Measurements from ENCODE around the gene GNB1L. TPM values are rescaled to one million over a fixed set of nuclear protein-coding genes. Genes with fewer than 3 reads are reported as not detected.
"Not testable (repeated sequence)": the region's sequence is repeated elsewhere in the genome, so short reads cannot be mapped to it uniquely, and the experiment has no call there.

GNB1L gene
- total and polyA plus RNA-seq, 4 donors = 4.3 to 12.6 (median 4.8) TPM

- intact Hi-C loops (cut with DNase I) = no loop called here
- no peaks in the 10 kb centered on the region for H3K36me3 ChIP-seq (ENCODE audit: control insufficient read depth in 1 of 2, insufficient read depth in 2 of 2, low read length in 1 of 2)
- no peak overlapping the region for H3K4me3 ChIP-seq (ENCODE audit: low read length in 2 of 2)
- DNase-seq = peak; percentile 45 to 74
- no peaks in the 10 kb centered on the region for H3K27me3 ChIP-seq (ENCODE audit: control insufficient read depth in 1 of 2, insufficient read depth in 2 of 2, low read length in 1 of 2)
- no peaks in the 10 kb centered on the region for H3K4me1 ChIP-seq (ENCODE audit: control insufficient read depth in 1 of 2, insufficient read depth in 2 of 2, low read length in 2 of 2)
- H3K27ac ChIP-seq (ENCODE audit: low read depth in 1 of 2, low read length in 2 of 2) = no peak overlapping the region
- ATAC-seq (ENCODE audit: low FRiP score) = no peak
- no peaks in the 10 kb centered on the region for H3K9me3 ChIP-seq (ENCODE audit: control insufficient read depth, low read length)
- 76 to 79% methylated on average over 26 of the region's 26 CpGs for WGBS, 2 donors
These were observed 30.5 kb upstream of the GNB1L start for GRCh38 chr22:19884954-19885751.

GRCh38 chr22:19884161-19884953 lies 29.7 kb upstream of the GNB1L start:
- Histone ChIP-seq H3K9me3 (ENCODE audit: control insufficient read depth, low read length) (no peaks in the 10 kb centered on the region), H3K4me3 (ENCODE audit: low read length in 2 of 2) (no peak overlapping the region), H3K27ac (ENCODE audit: low read depth in 1 of 2, low read length in 2 of 2) (no peak overlapping the region), H3K27me3 (ENCODE audit: control insufficient read depth in 1 of 2, insufficient read depth in 2 of 2, low read length in 1 of 2) (no peaks in the 10 kb centered on the region), H3K36me3 (ENCODE audit: control insufficient read depth in 1 of 2, insufficient read depth in 2 of 2, low read length in 1 of 2) (no peaks in the 10 kb centered on the region), H3K4me1 (ENCODE audit: control insufficient read depth in 1 of 2, insufficient read depth in 2 of 2, low read length in 2 of 2) (no peaks in the 10 kb centered on the region)
- ATAC-seq (ENCODE audit: low FRiP score) = no peak
- peak in 1 of 2 donors; percentile 63 for DNase-seq
- intact Hi-C loops (cut with DNase I) = no loop called here
- 90 to 94% methylated on average over 15 of the region's 15 CpGs for WGBS, 2 donors

GRCh38 chr22:19883446-19883845 lies 28.8 kb upstream of the GNB1L start:
- H3K4me3 ChIP-seq (ENCODE audit: low read length in 2 of 2); H3K27ac ChIP-seq (ENCODE audit: low read depth in 1 of 2, low read length in 2 of 2); H3K4me1 ChIP-seq (ENCODE audit: control insufficient read depth in 1 of 2, insufficient read depth in 2 of 2, low read length in 2 of 2); H3K27me3 ChIP-seq (ENCODE audit: control insufficient read depth in 1 of 2, insufficient read depth in 2 of 2, low read length in 1 of 2); ATAC-seq (ENCODE audit: low FRiP score); H3K9me3 ChIP-seq (ENCODE audit: control insufficient read depth, low read length); intact Hi-C loops (cut with DNase I); H3K36me3 ChIP-seq (ENCODE audit: control insufficient read depth in 1 of 2, insufficient read depth in 2 of 2, low read length in 1 of 2): not testable (repeated sequence)
- DNase-seq = peak in 1 of 2 donors; percentile 55
- WGBS, 2 donors = 95% methylated on average over 8 of the region's 8 CpGs

GRCh38 chr22:19882446-19883381 lies 28.0 kb upstream of the GNB1L start:
- no peak overlapping the region for H3K27ac ChIP-seq (ENCODE audit: low read depth in 1 of 2, low read length in 2 of 2)
- DNase-seq (peak; percentile 40 to 68), ATAC-seq (ENCODE audit: low FRiP score) (no peak)

GRCh38 chr22:19880786-19881569 lies 26.3 kb upstream of the GNB1L start:
- 22 to 31% methylated on average over 27 of the region's 27 CpGs for WGBS, 2 donors
- no peak for ATAC-seq (ENCODE audit: low FRiP score)

More at GRCh38 chr22:19882446-19883381, 28.0 kb upstream of the GNB1L start:
- WGBS, 2 donors = 87 to 92% methylated on average over 26 of the region's 26 CpGs
- Histone ChIP-seq H3K9me3 (ENCODE audit: control insufficient read depth, low read length) (no peaks in the 10 kb centered on the region), H3K36me3 (ENCODE audit: control insufficient read depth in 1 of 2, insufficient read depth in 2 of 2, low read length in 1 of 2) (no peaks in the 10 kb centered on the region), H3K27me3 (ENCODE audit: control insufficient read depth in 1 of 2, insufficient read depth in 2 of 2, low read length in 1 of 2) (no peaks in the 10 kb centered on the region), H3K4me1 (ENCODE audit: control insufficient read depth in 1 of 2, insufficient read depth in 2 of 2, low read length in 2 of 2) (no peaks in the 10 kb centered on the region), H3K4me3 (ENCODE audit: low read length in 2 of 2) (no peak overlapping the region)
- intact Hi-C loops (cut with DNase I) = no loop called here

GRCh38 chr22:19879992-19880785 lies 25.5 kb upstream of the GNB1L start:
- DNase-seq (peak; percentile 41 to 70), ATAC-seq (ENCODE audit: low FRiP score) (no peak)
- 93 to 96% methylated on average over 34 of the region's 34 CpGs for WGBS, 2 donors

More at GRCh38 chr22:19880786-19881569, 26.3 kb upstream of the GNB1L start:
- H3K4me1 ChIP-seq (ENCODE audit: control insufficient read depth in 1 of 2, insufficient read depth in 2 of 2, low read length in 2 of 2) = no peaks in the 10 kb centered on the region
- intact Hi-C loops (cut with DNase I) = no loop called here
- H3K9me3 ChIP-seq (ENCODE audit: control insufficient read depth, low read length) = no peaks in the 10 kb centered on the region
- H3K27me3 ChIP-seq (ENCODE audit: control insufficient read depth in 1 of 2, insufficient read depth in 2 of 2, low read length in 1 of 2) = no peaks in the 10 kb centered on the region
- no peaks in the 10 kb centered on the region for H3K36me3 ChIP-seq (ENCODE audit: control insufficient read depth in 1 of 2, insufficient read depth in 2 of 2, low read length in 1 of 2)
- peak; percentile 79 to 88 for DNase-seq
- H3K27ac ChIP-seq (ENCODE audit: low read depth in 1 of 2, low read length in 2 of 2) = no peak overlapping the region
- H3K4me3 ChIP-seq (ENCODE audit: low read length in 2 of 2) = no peak overlapping the region

GRCh38 chr22:19879643-19879991 lies 24.9 kb upstream of the GNB1L start:
- Histone ChIP-seq H3K36me3 (ENCODE audit: control insufficient read depth in 1 of 2, insufficient read depth in 2 of 2, low read length in 1 of 2) (no peaks in the 10 kb centered on the region), H3K9me3 (ENCODE audit: control insufficient read depth, low read length) (no peaks in the 10 kb centered on the region), H3K4me3 (ENCODE audit: low read length in 2 of 2) (no peak overlapping the region), H3K27me3 (ENCODE audit: control insufficient read depth in 1 of 2, insufficient read depth in 2 of 2, low read length in 1 of 2) (no peaks in the 10 kb centered on the region), H3K27ac (ENCODE audit: low read depth in 1 of 2, low read length in 2 of 2) (no peak overlapping the region), H3K4me1 (ENCODE audit: control insufficient read depth in 1 of 2, insufficient read depth in 2 of 2, low read length in 2 of 2) (no peaks in the 10 kb centered on the region)
- ATAC-seq (ENCODE audit: low FRiP score) = no peak
- intact Hi-C loops (cut with DNase I) = no loop called here
- peak in 1 of 2 donors; percentile 44 for DNase-seq
- 87 to 97% methylated on average over 3 to 4 of the region's 4 CpGs for WGBS, 2 donors

More at GRCh38 chr22:19879992-19880785, 25.5 kb upstream of the GNB1L start:
- H3K27ac ChIP-seq (ENCODE audit: low read depth in 1 of 2, low read length in 2 of 2) = no peak overlapping the region
- no peaks in the 10 kb centered on the region for H3K9me3 ChIP-seq (ENCODE audit: control insufficient read depth, low read length)
- intact Hi-C loops (cut with DNase I) = no loop called here
- H3K27me3 ChIP-seq (ENCODE audit: control insufficient read depth in 1 of 2, insufficient read depth in 2 of 2, low read length in 1 of 2) = no peaks in the 10 kb centered on the region
- no peaks in the 10 kb centered on the region for H3K36me3 ChIP-seq (ENCODE audit: control insufficient read depth in 1 of 2, insufficient read depth in 2 of 2, low read length in 1 of 2)
- no peak overlapping the region for H3K4me3 ChIP-seq (ENCODE audit: low read length in 2 of 2)
- no peaks in the 10 kb centered on the region for H3K4me1 ChIP-seq (ENCODE audit: control insufficient read depth in 1 of 2, insufficient read depth in 2 of 2, low read length in 2 of 2)

Data from aorta (tissue), 5 donors.